Amygdala (tissue), 56 donors: ENCODE measurements around the gene CFAP20DC.
A peak's percentile ranks its signal among the peaks of the same experiment; 100 is the strongest.
"Not testable (repeated sequence)": the region's sequence is repeated elsewhere in the genome, so short reads cannot be mapped to it uniquely, and the experiment has no call there.

ENCODE experiments used
- DNase-seq, 56 donors: peaks; one replicate each; lab custom pipeline; 2025; lab: John Stamatoyannopoulos, UW

Gene CFAP20DC

DNA sequence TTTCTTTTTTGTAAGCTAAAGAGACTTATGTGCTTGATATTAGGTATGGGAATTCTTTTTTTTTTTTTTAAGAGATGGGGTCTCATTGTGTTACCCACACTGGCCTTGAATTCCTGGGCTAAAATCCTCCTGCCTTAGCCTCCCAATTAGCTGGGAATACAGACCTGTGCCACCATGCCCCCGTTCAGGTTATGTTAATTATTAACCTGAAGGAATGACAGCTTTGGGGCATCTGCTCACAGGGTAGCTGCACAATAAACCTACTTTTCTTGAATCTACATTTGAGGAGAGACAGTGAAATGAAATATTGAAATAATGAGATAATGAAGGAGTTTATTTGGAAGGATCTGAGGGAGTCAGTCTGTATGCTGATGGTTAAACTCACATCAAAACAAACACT lies 225.0 kb downstream of the CFAP20DC start:
- no peak for DNase-seq

- DNase-seq = peak in 39 of 56 donors; percentile 0 to 73 (median 26)
Measured at GRCh38 chr3:58824285-58824684, 225.5 kb downstream of the CFAP20DC start.

DNA sequence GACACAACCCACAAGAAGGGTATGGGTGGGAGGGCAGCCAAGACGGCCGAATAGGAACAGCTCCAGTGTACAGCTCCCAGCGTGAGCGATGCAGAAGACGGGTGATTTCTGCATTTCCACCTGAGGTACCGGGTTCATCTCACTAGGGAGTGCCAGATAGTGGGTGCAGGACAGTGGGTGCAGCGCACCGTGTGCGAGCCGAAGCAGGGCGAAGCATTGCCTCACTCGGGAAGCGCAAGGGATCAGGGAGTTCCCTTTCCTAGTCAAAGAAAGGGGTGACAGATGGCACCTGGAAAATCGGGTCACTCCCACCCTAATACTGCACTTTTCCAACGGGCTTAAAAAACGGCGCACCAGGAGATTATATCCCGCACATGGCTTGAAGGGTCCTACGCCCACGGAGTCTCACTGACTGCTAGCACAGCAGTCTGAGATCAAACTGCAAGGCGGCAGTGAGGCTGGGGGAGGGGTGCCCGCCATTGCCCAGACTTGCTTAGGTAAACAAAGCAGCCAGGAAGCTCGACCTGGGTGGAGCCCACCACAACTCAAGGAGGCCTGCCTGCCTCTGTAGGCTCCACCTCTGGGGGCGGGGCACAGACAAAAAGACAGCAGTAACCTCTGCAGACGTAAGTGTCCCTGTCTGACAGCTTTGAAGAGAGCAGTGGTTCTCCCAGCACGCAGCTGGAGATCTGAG lies 243.1 kb downstream of the CFAP20DC start:
- not testable (repeated sequence) for DNase-seq

DNA sequence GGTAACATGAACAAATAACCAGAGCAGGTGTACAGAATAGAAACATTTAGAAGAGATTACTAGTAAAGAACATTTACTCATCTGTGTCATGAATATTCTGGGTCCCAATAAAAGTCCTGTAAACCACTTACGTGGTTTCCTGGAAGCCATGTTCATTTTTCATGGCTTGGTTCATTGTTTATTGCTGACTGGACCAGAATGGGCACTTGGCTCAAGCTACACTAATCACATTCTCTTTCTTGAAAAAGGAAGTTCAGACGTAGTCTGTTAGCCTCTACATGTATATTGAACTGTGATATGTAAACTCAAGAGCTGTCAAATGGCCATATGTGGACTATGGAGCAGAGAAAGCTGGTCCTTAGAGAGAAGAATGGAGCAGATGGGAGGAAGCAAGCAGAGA lies 244.9 kb downstream of the CFAP20DC start:
- no peak for DNase-seq

DNA sequence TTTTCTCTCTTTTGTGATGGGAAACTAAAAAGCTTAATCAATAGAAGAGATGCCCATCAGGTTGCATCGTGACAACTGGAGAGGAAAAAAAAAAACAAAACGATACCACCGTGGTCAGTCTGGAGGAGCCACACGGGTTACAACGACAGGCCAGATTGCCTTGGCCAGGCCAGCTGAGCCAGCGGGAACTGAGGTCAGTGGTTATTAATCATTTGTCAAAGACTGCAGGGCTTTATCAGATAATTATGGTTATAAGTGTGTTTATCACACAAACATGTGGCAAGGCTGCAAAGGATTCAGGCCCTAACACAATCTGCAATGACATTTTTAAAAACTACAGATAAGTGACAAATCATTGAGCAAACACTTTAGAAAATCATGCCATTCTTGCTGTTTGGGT lies 248.3 kb downstream of the CFAP20DC start:
- no peak for DNase-seq

GRCh38 chr3:58800940-58801339 lies 248.9 kb downstream of the CFAP20DC start:
- DNase-seq = no peak

DNA sequence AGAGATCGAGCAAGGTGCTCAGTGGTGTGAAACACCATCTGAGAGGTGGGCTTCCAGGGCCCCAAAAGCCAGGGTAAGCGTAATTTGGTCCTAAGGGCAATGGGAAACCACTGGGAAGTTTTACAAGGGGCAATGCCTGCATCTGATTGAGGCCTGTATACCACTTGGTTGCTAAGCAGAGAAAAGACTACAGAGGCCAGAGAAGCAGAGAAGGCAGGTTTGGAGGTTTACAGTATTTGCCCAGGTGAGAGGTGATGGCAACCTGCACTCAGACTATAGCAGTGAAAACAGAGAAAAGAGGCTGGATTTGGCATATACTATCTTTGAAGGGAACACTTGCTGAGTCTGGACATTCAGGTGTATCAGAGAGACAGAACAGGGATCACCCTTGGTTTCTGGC lies 249.8 kb downstream of the CFAP20DC start:
- no peak for DNase-seq

GRCh38 chr3:58799271-58799670 lies 250.6 kb downstream of the CFAP20DC start:
- DNase-seq = no peak

- no peak for DNase-seq
Measured at GRCh38 chr3:58798312-58798711, 251.5 kb downstream of the CFAP20DC start.

GRCh38 chr3:58794750-58795149 lies 255.1 kb downstream of the CFAP20DC start:
- no peak for DNase-seq

GRCh38 chr3:58793938-58794337 lies 255.9 kb downstream of the CFAP20DC start:
- no peak for DNase-seq

- DNase-seq = no peak
Measured at GRCh38 chr3:58792921-58793451, 256.8 kb downstream of the CFAP20DC start.

- no peak for DNase-seq
Measured at GRCh38 chr3:58789385-58789784, 260.4 kb downstream of the CFAP20DC start.

- DNase-seq = no peak
Measured at GRCh38 chr3:58784888-58785287, 264.9 kb downstream of the CFAP20DC start.

GRCh38 chr3:58784425-58784824 lies 265.4 kb downstream of the CFAP20DC start:
- no peak for DNase-seq

- no peak for DNase-seq
Measured at GRCh38 chr3:58783845-58784244, 266.0 kb downstream of the CFAP20DC start.

DNA sequence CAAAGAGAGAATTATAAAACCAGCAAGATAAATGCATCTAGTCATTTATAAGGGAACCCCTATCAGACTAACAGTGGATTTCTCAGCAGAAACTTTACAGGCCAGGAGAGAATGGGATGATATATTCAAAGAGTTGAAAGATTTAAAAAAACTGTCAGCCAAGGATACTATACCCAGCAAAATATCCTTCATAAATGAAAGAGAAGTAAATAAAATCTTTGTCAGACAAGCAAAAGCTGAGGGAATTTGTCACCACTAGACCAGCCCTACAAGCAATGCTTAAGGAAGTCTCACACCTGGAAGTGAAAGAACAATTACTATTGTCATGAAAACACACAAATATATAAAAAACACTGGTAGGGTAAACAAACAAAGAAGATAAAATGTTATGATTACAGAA lies 269.9 kb downstream of the CFAP20DC start:
- no peak for DNase-seq

DNA sequence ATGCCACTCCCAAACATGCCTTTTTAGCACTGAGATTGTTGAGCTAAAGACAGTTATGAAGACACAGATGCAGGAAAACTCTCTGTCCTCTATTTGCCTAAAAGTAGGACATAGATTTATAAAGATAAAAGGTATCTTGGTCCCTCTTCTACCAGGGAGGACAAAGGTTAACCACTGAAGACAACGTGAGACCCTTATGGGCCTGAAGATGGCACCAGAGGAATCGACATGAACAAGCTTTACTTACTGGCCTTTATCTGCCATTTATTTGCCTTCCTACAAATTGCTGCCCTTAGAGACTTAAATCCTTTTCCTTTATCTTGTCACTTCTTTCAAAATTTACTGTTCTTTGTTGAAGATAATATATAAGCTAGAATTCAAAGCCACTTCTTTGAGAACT lies 273.6 kb downstream of the CFAP20DC start:
- no peak for DNase-seq

GRCh38 chr3:58772462-58772861 lies 277.4 kb downstream of the CFAP20DC start:
- no peak for DNase-seq

DNA sequence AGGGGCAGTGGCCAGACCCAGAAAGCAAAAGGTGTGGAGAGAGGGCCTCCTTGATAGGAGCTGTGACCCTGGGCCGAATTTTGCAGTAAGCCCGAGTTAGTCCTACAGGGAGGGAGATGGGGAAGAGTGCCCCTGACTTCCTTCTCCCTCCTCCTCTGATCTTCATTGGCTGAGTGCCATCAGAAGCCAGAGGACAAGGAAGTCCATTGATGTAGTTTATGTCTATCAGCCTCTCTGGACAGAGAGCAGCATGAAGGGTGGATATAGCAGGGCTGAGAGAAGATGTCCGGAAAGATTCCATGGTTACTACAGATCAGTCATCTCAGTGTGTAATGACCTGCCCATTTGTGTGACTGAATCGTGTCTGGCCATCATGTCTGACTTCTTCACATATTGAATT lies 280.8 kb downstream of the CFAP20DC start:
- DNase-seq = no peak

DNA sequence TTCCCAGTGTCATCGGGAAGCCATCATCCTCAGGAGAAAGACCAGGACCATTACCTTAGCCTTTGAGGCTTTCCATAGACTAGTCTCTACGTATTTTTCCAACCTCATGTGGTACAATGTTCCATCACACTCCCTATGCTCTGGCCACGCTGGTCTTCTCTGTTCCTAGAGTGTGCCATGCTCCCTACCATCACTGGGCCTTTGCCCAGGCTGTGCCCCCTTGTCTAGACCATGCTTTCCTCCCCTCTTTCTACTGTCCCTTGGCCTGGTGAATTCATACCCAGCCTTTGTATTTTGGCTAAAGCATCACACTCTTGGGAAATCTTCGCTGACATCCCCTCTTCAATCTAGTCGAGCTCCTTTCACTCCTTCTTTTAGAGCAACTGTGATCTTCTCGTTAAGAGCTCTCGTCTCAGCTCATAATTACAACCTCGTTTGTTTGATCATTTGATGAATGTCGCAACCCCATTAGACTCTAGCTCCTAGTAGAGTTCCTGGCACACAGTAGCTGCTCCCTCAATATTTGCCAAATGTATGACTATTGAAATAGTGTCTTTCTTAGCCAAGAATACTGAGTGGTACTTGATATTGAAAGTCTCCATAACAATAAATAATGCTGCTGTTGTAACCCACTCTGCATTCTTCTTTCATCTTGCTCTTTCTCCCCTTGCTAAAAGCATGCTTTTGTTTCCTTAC lies 283.1 kb downstream of the CFAP20DC start:
- DNase-seq = no peak

GRCh38 chr3:58755150-58755549 lies 294.7 kb downstream of the CFAP20DC start:
- DNase-seq = no peak
